ENCODE data around the gene MOV10L1.

The MOV10L1 gene

GRCh38 chr22:50049299-50050195, 40.3 kb upstream of the MOV10L1 start:
- Histone ChIP-seq H3K4me3 (ENCODE audit: low read length) (no peak overlapping the region), H3K27me3 (ENCODE audit: control insufficient read depth, insufficient read depth, low read length) (peaks cover 26% of the 10 kb centered on the region), H3K9me3 (replicated peaks; ENCODE audit: low read length) (no peaks in the 10 kb centered on the region), H3K4me2 (ENCODE audit: low read length) (no peak overlapping the region), H3K36me3 (ENCODE audit: insufficient read depth, low read length) (no peaks in the 10 kb centered on the region), H3K4me1 (ENCODE audit: control insufficient read depth, insufficient read depth, low read length) (no peaks in the 10 kb centered on the region), H3K9ac (ENCODE audit: low read depth, low read length) (no peak overlapping the region)

- no peak overlapping the region for H3K4me3 ChIP-seq (ENCODE audit: low read length)
- H3K36me3 ChIP-seq (ENCODE audit: insufficient read depth, low read length), result no peaks in the 10 kb centered on the region
- no peak overlapping the region for H3K9ac ChIP-seq (ENCODE audit: low read depth, low read length)
- peaks cover 24% of the 10 kb centered on the region for H3K27me3 ChIP-seq (ENCODE audit: control insufficient read depth, insufficient read depth, low read length)
- H3K4me1 ChIP-seq (ENCODE audit: control insufficient read depth, insufficient read depth, low read length), result no peaks in the 10 kb centered on the region
- H3K9me3 ChIP-seq (replicated peaks; ENCODE audit: low read length), result no peaks in the 10 kb centered on the region
- H3K4me2 ChIP-seq (ENCODE audit: low read length), result no peak overlapping the region
Observed at GRCh38 chr22:50051930-50052329, 37.9 kb upstream of the MOV10L1 start.

DNA sequence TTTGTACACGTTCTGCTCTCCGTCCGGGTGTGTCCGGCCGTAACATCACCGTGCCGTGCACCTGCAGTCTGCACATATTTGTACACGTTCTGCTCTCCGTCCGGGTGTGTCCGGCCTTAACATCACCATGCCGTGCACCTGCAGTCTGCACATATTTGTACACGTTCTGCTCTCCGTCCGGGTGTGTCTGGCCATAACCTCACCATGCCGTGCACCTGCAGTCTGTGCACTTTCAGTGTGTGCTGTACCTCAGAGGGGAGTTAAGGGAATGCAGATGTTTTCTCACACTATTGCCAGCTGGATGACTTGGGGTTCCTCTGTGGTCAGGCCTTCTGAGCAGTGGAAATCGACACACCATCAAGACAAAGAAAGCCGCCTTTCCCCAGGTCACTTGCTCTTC, 35.9 kb upstream of the MOV10L1 start:
- no peaks in the 10 kb centered on the region for H3K36me3 ChIP-seq (ENCODE audit: insufficient read depth, low read length)

GRCh38 chr22:50056214-50056972, 33.4 kb upstream of the MOV10L1 start:
- H3K27me3 ChIP-seq (ENCODE audit: control insufficient read depth, insufficient read depth, low read length), result peaks cover 38% of the 10 kb centered on the region
- no peak overlapping the region for H3K9ac ChIP-seq (ENCODE audit: low read depth, low read length)
- no peaks in the 10 kb centered on the region for H3K9me3 ChIP-seq (replicated peaks; ENCODE audit: low read length)
- no peak overlapping the region for H3K4me2 ChIP-seq (ENCODE audit: low read length)
- H3K4me3 ChIP-seq (ENCODE audit: low read length), result no peak overlapping the region
- no peaks in the 10 kb centered on the region for H3K4me1 ChIP-seq (ENCODE audit: control insufficient read depth, insufficient read depth, low read length)
- no peaks in the 10 kb centered on the region for H3K36me3 ChIP-seq (ENCODE audit: insufficient read depth, low read length)

More for the DNA sequence above, 35.9 kb upstream of the MOV10L1 start:
- H3K9ac ChIP-seq (ENCODE audit: low read depth, low read length), result no peak overlapping the region
- H3K4me3 ChIP-seq (ENCODE audit: low read length), result no peak overlapping the region
- no peak overlapping the region for H3K4me2 ChIP-seq (ENCODE audit: low read length)
- H3K4me1 ChIP-seq (ENCODE audit: control insufficient read depth, insufficient read depth, low read length), result no peaks in the 10 kb centered on the region
- no peaks in the 10 kb centered on the region for H3K9me3 ChIP-seq (replicated peaks; ENCODE audit: low read length)
- peaks cover 21% of the 10 kb centered on the region for H3K27me3 ChIP-seq (ENCODE audit: control insufficient read depth, insufficient read depth, low read length)

GRCh38 chr22:50057278-50058060, 32.3 kb upstream of the MOV10L1 start:
- Histone ChIP-seq H3K9me3 (replicated peaks; ENCODE audit: low read length) (no peaks in the 10 kb centered on the region), H3K36me3 (ENCODE audit: insufficient read depth, low read length) (no peaks in the 10 kb centered on the region), H3K9ac (ENCODE audit: low read depth, low read length) (no peak overlapping the region), H3K4me2 (ENCODE audit: low read length) (no peak overlapping the region), H3K4me3 (ENCODE audit: low read length) (no peak overlapping the region), H3K27me3 (ENCODE audit: control insufficient read depth, insufficient read depth, low read length) (peaks cover 37% of the 10 kb centered on the region), H3K4me1 (ENCODE audit: control insufficient read depth, insufficient read depth, low read length) (no peaks in the 10 kb centered on the region)

DNA sequence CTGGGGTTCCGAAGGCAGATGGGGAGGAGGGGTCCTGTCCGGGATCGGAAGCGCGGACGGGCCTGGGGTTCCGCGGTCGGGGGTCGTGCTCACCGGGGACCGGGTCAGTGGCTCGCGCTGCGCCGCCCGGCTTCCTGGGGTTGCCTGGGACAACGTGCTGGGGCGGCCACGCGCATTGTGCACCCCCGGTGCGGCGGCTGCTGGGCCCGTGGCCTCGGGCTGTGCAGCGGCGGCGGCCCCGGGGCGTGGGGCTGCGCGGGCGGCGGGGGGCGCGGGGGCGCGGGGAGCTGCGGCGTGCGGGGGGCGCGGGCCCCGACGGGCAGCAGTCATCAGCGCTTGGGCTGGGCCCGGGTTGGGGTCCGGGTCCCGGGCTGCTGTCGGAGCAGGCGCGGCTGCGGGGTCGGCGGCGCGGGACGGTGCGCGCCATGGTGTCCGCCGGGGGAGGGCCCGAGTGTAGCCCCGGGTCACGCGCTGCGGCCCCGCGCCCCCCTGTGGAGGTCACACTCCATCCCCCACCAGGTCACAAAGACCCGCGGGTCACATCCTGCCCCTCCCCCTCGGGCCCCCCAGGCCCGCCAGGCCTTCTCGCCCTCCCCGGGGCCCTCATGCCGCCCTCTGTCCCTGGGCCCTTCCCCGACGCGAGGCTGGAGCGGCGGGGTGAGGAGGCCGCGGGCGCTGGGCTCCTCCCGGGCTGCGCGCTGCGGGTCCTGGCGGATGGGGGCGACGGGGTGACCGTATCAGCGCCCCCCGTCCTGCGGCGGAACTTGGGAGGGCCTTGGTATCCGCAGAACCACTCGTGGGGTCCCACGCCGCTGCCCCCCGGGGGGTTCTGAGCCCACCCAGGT, 31.5 kb upstream of the MOV10L1 start, which contains the start of gene TTLL8:
Gene TTLL8 (minus strand): TSS at position 238 of the 845 bp plus-strand sequence.
- H3K9me3 ChIP-seq (replicated peaks; ENCODE audit: low read length), result no peaks in the 10 kb centered on the region
- no peak within 1 kb of the TSS for H3K4me3 ChIP-seq (ENCODE audit: low read length)
- H3K9ac ChIP-seq (ENCODE audit: low read depth, low read length), result no peak within 1 kb of the TSS
- H3K4me2 ChIP-seq (ENCODE audit: low read length), result peak within 1 kb of the TSS; percentile 47
- H3K36me3 ChIP-seq (ENCODE audit: insufficient read depth, low read length), result no peaks in the 10 kb centered on the region
- no peaks in the 10 kb centered on the region for H3K4me1 ChIP-seq (ENCODE audit: control insufficient read depth, insufficient read depth, low read length)
- peaks cover 36% of the 10 kb centered on the region for H3K27me3 ChIP-seq (ENCODE audit: control insufficient read depth, insufficient read depth, low read length)

DNA sequence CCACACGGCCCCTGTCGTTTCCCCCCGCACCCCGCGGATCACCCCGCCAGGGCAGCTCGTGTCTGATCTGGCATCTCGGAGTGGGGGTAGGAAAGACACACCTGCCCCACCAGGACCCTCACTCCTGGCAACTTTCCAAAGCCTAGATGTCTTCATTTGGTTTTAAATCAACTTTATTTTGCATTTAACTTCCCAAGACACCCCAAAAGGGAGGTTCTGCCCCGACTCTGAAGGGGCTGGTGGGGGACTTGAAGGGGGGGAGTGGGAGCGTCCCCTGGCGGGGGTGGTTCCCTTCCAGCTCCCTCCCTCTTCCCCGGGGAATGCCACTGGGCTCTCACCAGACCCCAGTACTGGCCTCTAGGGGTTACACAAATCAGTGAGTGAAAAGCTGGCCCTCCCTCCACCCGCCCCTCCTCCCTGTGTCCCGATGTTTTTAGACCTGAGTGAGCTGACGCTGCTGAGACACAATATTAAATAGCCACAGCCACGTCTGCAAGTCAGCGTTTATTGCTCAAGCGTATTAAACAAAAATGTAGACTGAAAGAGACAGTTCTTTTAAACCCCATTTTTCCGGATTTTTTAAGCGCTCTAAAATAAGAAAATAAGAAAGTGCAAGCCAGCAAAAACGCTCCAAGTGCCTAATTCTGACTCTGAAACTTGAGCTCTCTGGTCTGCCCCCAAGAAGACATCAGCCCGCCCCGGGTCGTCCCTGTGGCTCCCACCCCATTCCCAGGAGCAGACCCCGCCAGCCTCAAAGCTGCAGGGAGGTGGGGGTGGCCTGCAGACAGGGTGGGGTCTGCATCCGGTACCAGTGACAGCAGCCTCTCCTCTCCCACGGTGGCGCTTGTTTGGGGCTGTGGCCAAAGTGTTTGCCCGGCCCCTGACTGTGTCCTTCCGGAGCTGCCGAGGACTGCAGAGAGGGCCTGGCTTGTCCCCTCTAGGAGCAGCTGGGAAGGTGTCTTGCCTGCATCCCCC, 30.6 kb upstream of the MOV10L1 start:
- Histone ChIP-seq H3K4me3 (ENCODE audit: low read length) (no peak overlapping the region), H3K4me1 (ENCODE audit: control insufficient read depth, insufficient read depth, low read length) (no peaks in the 10 kb centered on the region), H3K27me3 (ENCODE audit: control insufficient read depth, insufficient read depth, low read length) (peaks cover 36% of the 10 kb centered on the region), H3K36me3 (ENCODE audit: insufficient read depth, low read length) (no peaks in the 10 kb centered on the region), H3K9ac (ENCODE audit: low read depth, low read length) (no peak overlapping the region), H3K4me2 (ENCODE audit: low read length) (peak overlapping the region; percentile 47), H3K9me3 (replicated peaks; ENCODE audit: low read length) (no peaks in the 10 kb centered on the region)

DNA sequence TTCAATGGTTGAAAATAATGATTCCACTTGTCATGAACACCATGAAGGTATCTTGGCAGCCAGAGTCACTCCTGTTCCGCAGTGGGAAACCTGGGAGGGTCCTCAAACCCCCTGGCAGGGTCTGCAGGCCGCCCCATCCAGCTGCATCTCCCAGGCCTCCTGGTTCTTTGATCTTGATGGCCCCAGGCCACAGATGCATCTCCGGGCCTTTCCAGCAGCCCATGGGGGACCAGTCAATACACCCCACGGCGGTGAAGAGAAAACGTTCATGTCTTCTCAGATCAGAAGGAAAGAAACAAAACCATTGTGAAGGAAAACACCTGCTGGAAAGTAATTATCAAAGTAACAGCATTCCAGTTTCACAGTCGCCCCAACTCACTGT, 29.9 kb upstream of the MOV10L1 start:
- no peak overlapping the region for H3K4me3 ChIP-seq (ENCODE audit: low read length)
- H3K27me3 ChIP-seq (ENCODE audit: control insufficient read depth, insufficient read depth, low read length), result peaks cover 41% of the 10 kb centered on the region
- no peaks in the 10 kb centered on the region for H3K9me3 ChIP-seq (replicated peaks; ENCODE audit: low read length)
- no peak overlapping the region for H3K9ac ChIP-seq (ENCODE audit: low read depth, low read length)
- H3K4me1 ChIP-seq (ENCODE audit: control insufficient read depth, insufficient read depth, low read length), result no peaks in the 10 kb centered on the region
- no peaks in the 10 kb centered on the region for H3K36me3 ChIP-seq (ENCODE audit: insufficient read depth, low read length)
- no peak overlapping the region for H3K4me2 ChIP-seq (ENCODE audit: low read length)

DNA sequence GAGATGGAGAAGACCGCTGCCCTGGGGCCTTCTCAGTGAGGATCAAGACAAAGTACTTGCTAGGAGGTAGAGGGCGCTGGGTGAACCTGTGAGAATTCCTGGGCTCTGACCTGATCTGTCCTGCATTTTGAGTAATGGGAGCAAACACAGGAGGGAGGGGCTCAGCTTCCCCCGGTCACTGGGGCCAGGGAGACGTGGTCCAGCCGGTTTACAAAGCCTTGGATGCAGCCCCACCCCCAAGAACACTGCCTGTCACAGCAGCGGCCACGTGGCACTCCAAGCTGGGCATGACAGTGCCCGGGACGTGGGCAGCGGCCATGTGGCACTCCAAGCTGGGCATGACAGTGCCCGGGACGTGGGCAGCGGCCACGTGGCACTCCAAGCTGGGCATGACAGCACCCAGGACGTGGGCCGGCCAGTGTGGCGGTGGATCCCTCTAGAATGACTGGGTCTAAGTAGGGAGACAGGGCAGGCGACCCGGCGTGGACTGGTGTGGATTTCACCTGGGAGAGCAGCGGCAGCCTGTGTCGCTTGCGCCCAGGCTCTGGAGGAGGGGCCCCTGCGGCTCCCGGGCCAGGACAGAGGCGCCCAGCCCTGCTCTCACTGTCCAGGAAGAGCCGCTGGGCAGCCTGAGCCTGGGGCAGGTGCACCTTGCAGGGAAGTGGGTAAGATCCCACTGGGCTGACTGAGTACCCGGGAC, 29.2 kb upstream of the MOV10L1 start:
- Histone ChIP-seq H3K27me3 (ENCODE audit: control insufficient read depth, insufficient read depth, low read length) (peaks cover 46% of the 10 kb centered on the region), H3K4me2 (ENCODE audit: low read length) (no peak overlapping the region), H3K9ac (ENCODE audit: low read depth, low read length) (no peak overlapping the region), H3K36me3 (ENCODE audit: insufficient read depth, low read length) (no peaks in the 10 kb centered on the region), H3K4me1 (ENCODE audit: control insufficient read depth, insufficient read depth, low read length) (no peaks in the 10 kb centered on the region), H3K9me3 (replicated peaks; ENCODE audit: low read length) (no peaks in the 10 kb centered on the region), H3K4me3 (ENCODE audit: low read length) (no peak overlapping the region)

Data from skeletal muscle satellite cell (primary cell).